Mesenchymal stem cell (in vitro differentiated cells and primary cell): Measurements from ENCODE around the gene FSTL1.
A peak's percentile ranks its signal among the peaks of the same experiment; 100 is the strongest.

Experiments
- DNase-seq: peaks from one replicate; pipeline ENCODE4 v3.0.0-alpha.2; 2013
- H2AFZ ChIP-seq: one replicate; pipeline ENCODE4 v1.6.1; 2013; ENCODE audit warnings: low read depth, mild to moderate bottlenecking, control low read depth, inconsistent platforms, low read length, moderate library complexity
- H2AK5ac ChIP-seq: 2 replicates; pipeline ENCODE4 v1.6.1; 2013; ENCODE audit warnings: low read length, moderate library complexity, mild to moderate bottlenecking, inconsistent platforms; ENCODE audit not compliant: severe bottlenecking
- H2BK120ac ChIP-seq: one replicate; pipeline ENCODE4 v1.6.1; 2013; ENCODE audit warnings: low read depth, mild to moderate bottlenecking, inconsistent platforms, low read length, moderate library complexity
- H2BK12ac ChIP-seq, 2 experiments: one replicate each; pipeline ENCODE4 v1.6.1; 2013; ENCODE audit warnings: inconsistent platforms in 2 of 2, low read length in 2 of 2, mild to moderate bottlenecking in 2 of 2, moderate library complexity in 2 of 2, control low read depth in 1 of 2
- H2BK15ac ChIP-seq: one replicate; pipeline ENCODE4 v1.6.1; 2013; ENCODE audit warnings: mild to moderate bottlenecking, low read depth, inconsistent platforms; ENCODE audit not compliant: poor library complexity, severe bottlenecking
- H2BK5ac ChIP-seq: 2 replicates; pipeline ENCODE4 v1.6.1; 2013; ENCODE audit warnings: low read depth, mild to moderate bottlenecking, low read length, control low read depth, inconsistent platforms; ENCODE audit not compliant: poor library complexity, severe bottlenecking
- H3K14ac ChIP-seq, 2 experiments: one replicate each; pipeline ENCODE4 v1.6.1; 2013; ENCODE audit warnings: inconsistent platforms in 2 of 2, low read length in 2 of 2, control low read depth in 1 of 2, mild to moderate bottlenecking in 1 of 2, moderate library complexity in 1 of 2
- H3K18ac ChIP-seq, 2 experiments: one replicate each; pipeline ENCODE4 v1.6.1; 2013; ENCODE audit warnings: inconsistent platforms in 2 of 2, low read length in 2 of 2, control low read depth in 1 of 2, low read depth in 1 of 2, mild to moderate bottlenecking in 1 of 2
- H3K23ac ChIP-seq, 2 experiments: one replicate each; pipeline ENCODE4 v1.6.1; 2013; ENCODE audit warnings: inconsistent platforms in 2 of 2, low read length in 2 of 2, mild to moderate bottlenecking in 2 of 2, moderate library complexity in 2 of 2, control low read depth in 1 of 2
- H3K27ac ChIP-seq: 2 replicates; pipeline ENCODE4 v1.5.1; 2013; ENCODE audit warnings: mild to moderate bottlenecking, moderate library complexity, low read length, control low read depth, inconsistent platforms; ENCODE audit not compliant: poor library complexity, severe bottlenecking
- H3K27me3 ChIP-seq, 2 experiments: 2 replicates each; pipeline versions ENCODE4 v1.6.1 to v1.7.0; 2013; ENCODE audit warnings: low read length in 2 of 2, mild to moderate bottlenecking in 2 of 2, moderate library complexity in 2 of 2, control low read depth in 1 of 2, inconsistent platforms in 1 of 2; ENCODE audit not compliant: control insufficient read depth in 1 of 2, insufficient read depth in 1 of 2
- H3K36me3 ChIP-seq, 2 experiments: 2 replicates each; pipeline versions ENCODE4 v1.6.1 to v1.7.0; 2013; ENCODE audit warnings: low read length in 2 of 2, control low read depth in 1 of 2, inconsistent platforms in 1 of 2, low read depth in 1 of 2, mild to moderate bottlenecking in 1 of 2; ENCODE audit not compliant: insufficient read depth in 2 of 2, control insufficient read depth in 1 of 2
- H3K4ac ChIP-seq, 2 experiments: one replicate each; pipeline ENCODE4 v1.6.1; 2013; ENCODE audit warnings: inconsistent platforms in 2 of 2, low read length in 2 of 2, mild to moderate bottlenecking in 2 of 2, moderate library complexity in 2 of 2, control low read depth in 1 of 2, low read depth in 1 of 2
- H3K4me1 ChIP-seq: 2 replicates; pipeline ENCODE4 v1.6.1; 2013; ENCODE audit warnings: low read depth, low read length, control low read depth; ENCODE audit not compliant: control insufficient read depth, insufficient read depth
- H3K4me2 ChIP-seq: 2 replicates; pipeline ENCODE4 v1.6.1; 2013; ENCODE audit warnings: low read length, mild to moderate bottlenecking, inconsistent platforms; ENCODE audit not compliant: poor library complexity, severe bottlenecking
- H3K4me3 ChIP-seq, 2 experiments: 2 replicates each; pipeline versions ENCODE4 v1.5.1 to v1.7.0; 2013; ENCODE audit warnings: low read length in 2 of 2, mild to moderate bottlenecking in 2 of 2, control low read depth in 1 of 2, low read depth in 1 of 2; ENCODE audit not compliant: insufficient read depth in 1 of 2
- H3K79me1 ChIP-seq: replicated peaks from 2 replicates; pipeline ENCODE4 v1.6.1; 2013; ENCODE audit warnings: mild to moderate bottlenecking, control low read depth, low read length, inconsistent platforms; ENCODE audit not compliant: poor library complexity, severe bottlenecking
- H3K9ac ChIP-seq: 2 replicates; pipeline ENCODE4 v1.7.0; 2013; ENCODE audit warnings: mild to moderate bottlenecking, low read length, moderate library complexity
- H3K9me3 ChIP-seq: 2 replicates; pipeline ENCODE4 v1.7.0; 2013; ENCODE audit warnings: mild to moderate bottlenecking, low read length; ENCODE audit not compliant: control insufficient read depth
- H4K8ac ChIP-seq: one replicate; pipeline ENCODE4 v1.6.1; 2013; ENCODE audit warnings: inconsistent platforms, mild to moderate bottlenecking, low read length, moderate library complexity
- H4K91ac ChIP-seq: one replicate; pipeline ENCODE4 v1.6.1; 2013; ENCODE audit warnings: mild to moderate bottlenecking, low read length, inconsistent platforms
- WGBS: methylation state at CpG from one replicate; pipeline ENCODE4 v1.1.7; 2013; ENCODE audit warnings: mixed read lengths; 5-methylcytosine and 5-hydroxymethylcytosine counted together

The FSTL1 gene

GRCh38 chr3:120496278-120497002 lies 45.6 kb upstream of the FSTL1 start:
- H2BK15ac ChIP-seq: no peak overlapping the region
- peak; percentile 42 for DNase-seq
- no peak overlapping the region for H2BK120ac ChIP-seq
- H3K9ac ChIP-seq: peak overlapping the region; percentile 87
- no peak overlapping the region for H2AK5ac ChIP-seq
- no peak overlapping the region for H3K4me2 ChIP-seq
- 98% methylated on average over 2 of the region's 3 CpGs for WGBS
- no peak overlapping the region for H3K4ac ChIP-seq
- H4K8ac ChIP-seq: no peak overlapping the region
- peaks cover 1% of the 10 kb centered on the region for H3K4me1 ChIP-seq
- H2BK12ac ChIP-seq: no peak overlapping the region
- H4K91ac ChIP-seq: no peak overlapping the region
- no peak overlapping the region for H3K18ac ChIP-seq
- no peak overlapping the region for H3K14ac ChIP-seq
- H3K9me3 ChIP-seq: peaks cover 6% of the 10 kb centered on the region
- no peak overlapping the region for H2AFZ ChIP-seq
- peaks cover 1% of the 10 kb centered on the region for H3K79me1 ChIP-seq
- no peak overlapping the region for H3K23ac ChIP-seq
- H2BK5ac ChIP-seq: no peak overlapping the region
- H3K36me3 ChIP-seq: no peaks in the 10 kb centered on the region
- H3K27me3 ChIP-seq: no peaks in the 10 kb centered on the region
- H3K4me3 ChIP-seq: peak overlapping the region in 1 of 2 experiments; percentile 46
- peak overlapping the region; percentile 91 for H3K27ac ChIP-seq

- H3K79me1 ChIP-seq: peaks cover 1% of the 10 kb centered on the region
- H3K4me1 ChIP-seq: peaks cover 1% of the 10 kb centered on the region
- 82% methylated on average over 2 of the region's 2 CpGs for WGBS
- H3K18ac ChIP-seq: no peak overlapping the region
- H2BK12ac ChIP-seq: no peak overlapping the region
- H3K27me3 ChIP-seq: no peaks in the 10 kb centered on the region
- H3K4me3 ChIP-seq: peak overlapping the region in 1 of 2 experiments; percentile 46
- no peak overlapping the region for H4K8ac ChIP-seq
- no peaks in the 10 kb centered on the region for H3K36me3 ChIP-seq
- H3K9me3 ChIP-seq: peaks cover 6% of the 10 kb centered on the region
- no peak overlapping the region for H2AK5ac ChIP-seq
- H3K4me2 ChIP-seq: no peak overlapping the region
- no peak overlapping the region for H4K91ac ChIP-seq
- no peak overlapping the region for H2BK120ac ChIP-seq
- peak overlapping the region; percentile 91 for H3K27ac ChIP-seq
- H2BK15ac ChIP-seq: no peak overlapping the region
- H3K14ac ChIP-seq: no peak overlapping the region
- H3K23ac ChIP-seq: no peak overlapping the region
- no peak overlapping the region for H3K4ac ChIP-seq
- H3K9ac ChIP-seq: peak overlapping the region; percentile 87
- H2AFZ ChIP-seq: no peak overlapping the region
- DNase-seq: no peak
- H2BK5ac ChIP-seq: no peak overlapping the region
These were observed 45.0 kb upstream of the FSTL1 start for GRCh38 chr3:120495809-120496208.

GRCh38 chr3:120492103-120492502 lies 41.3 kb upstream of the FSTL1 start:
- H3K9me3 ChIP-seq: peaks cover 6% of the 10 kb centered on the region
- H2BK120ac ChIP-seq: no peak overlapping the region
- no peak overlapping the region for H3K14ac ChIP-seq
- H3K9ac ChIP-seq: no peak overlapping the region
- WGBS: 100% methylated on average over 4 of the region's 5 CpGs
- H3K79me1 ChIP-seq: peaks cover 1% of the 10 kb centered on the region
- no peaks in the 10 kb centered on the region for H3K27me3 ChIP-seq
- no peaks in the 10 kb centered on the region for H3K36me3 ChIP-seq
- H3K18ac ChIP-seq: no peak overlapping the region
- no peak overlapping the region for H3K4me3 ChIP-seq
- H2AFZ ChIP-seq: no peak overlapping the region
- H2AK5ac ChIP-seq: no peak overlapping the region
- H2BK5ac ChIP-seq: no peak overlapping the region
- peaks cover 1% of the 10 kb centered on the region for H3K4me1 ChIP-seq
- no peak overlapping the region for H4K8ac ChIP-seq
- DNase-seq: no peak
- H3K27ac ChIP-seq: no peak overlapping the region
- H3K4ac ChIP-seq: no peak overlapping the region
- H2BK12ac ChIP-seq: no peak overlapping the region
- no peak overlapping the region for H2BK15ac ChIP-seq
- H3K23ac ChIP-seq: no peak overlapping the region
- H3K4me2 ChIP-seq: no peak overlapping the region
- H4K91ac ChIP-seq: no peak overlapping the region

- Histone ChIP-seq H3K18ac (no peak overlapping the region), H3K36me3 (no peaks in the 10 kb centered on the region), H3K4me3 (no peak overlapping the region), H3K4me2 (no peak overlapping the region), H2AFZ (no peak overlapping the region), H3K4me1 (no peaks in the 10 kb centered on the region), H3K79me1 (peaks cover 1% of the 10 kb centered on the region), H3K27ac (no peak overlapping the region), H3K9me3 (no peaks in the 10 kb centered on the region), H3K14ac (no peak overlapping the region), H2BK15ac (no peak overlapping the region), H4K8ac (no peak overlapping the region), H3K4ac (no peak overlapping the region), H2BK12ac (no peak overlapping the region), H2AK5ac (no peak overlapping the region), H3K9ac (no peak overlapping the region), H3K23ac (no peak overlapping the region), H3K27me3 (no peaks in the 10 kb centered on the region), H2BK120ac (no peak overlapping the region), H4K91ac (no peak overlapping the region), H2BK5ac (no peak overlapping the region)
- no peak for DNase-seq
- WGBS: 100% methylated on average over 1 of the region's 2 CpGs
These were observed 38.6 kb upstream of the FSTL1 start for GRCh38 chr3:120489421-120489820.
